ENCODE measurements around the gene PARS2. TPM values are rescaled to one million over a fixed set of nuclear protein-coding genes. Genes with fewer than 3 reads are reported as not detected.

The PARS2 gene
- total RNA-seq, 8 experiments from 2014 or later: 4.4 to 11.3 (median 8.4) TPM

- no peak for ATAC-seq (replicated peaks in 6 of 8)
- in situ Hi-C loops (cut with MboI; ENCODE audit: low pct_unique_long_range_greater_than_20kb in 2 of 9, low sequenced_read_pairs in 9 of 9, unreplicated experiment in 9 of 9): no loop called here
- H3K27ac ChIP-seq: no peak overlapping the region
- WGBS, 10 experiments: 70 to 100% (median 95%) methylated on average over 2 to 12 of the region's 20 CpGs; no CpG with 5 or more reads in 1 of the 10 experiments
- H3K4me1 ChIP-seq (replicated peaks in 1 of 2): peaks cover 6% of the 10 kb centered on the region in 2 donors
- no peak overlapping the region for H3K4me3 ChIP-seq
These were observed 5.5 kb downstream of the PARS2 start for GRCh38 chr1:54758678-54759348.

DNA sequence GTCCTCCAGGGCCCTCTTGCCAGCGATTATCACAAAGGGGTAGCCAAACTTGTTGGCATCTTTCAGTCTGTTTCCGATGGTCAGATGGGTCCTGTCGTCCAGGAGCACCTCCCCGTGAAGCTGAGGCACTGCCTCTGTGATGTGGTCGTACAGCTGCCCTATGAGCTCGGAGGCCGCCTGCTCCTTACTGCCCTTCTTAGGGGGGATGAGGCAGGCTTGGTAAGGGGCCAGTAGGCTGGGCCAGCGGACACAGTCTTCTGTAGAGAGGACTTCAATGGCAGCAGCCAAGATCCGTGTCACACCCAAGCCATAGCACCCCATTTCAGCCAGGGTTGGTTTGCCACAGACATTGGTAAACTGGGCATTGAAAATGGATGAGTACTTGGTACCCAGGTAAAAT, 6.5 kb downstream of the PARS2 start:
- Histone ChIP-seq H3K27ac (no peak overlapping the region), H3K4me3 (no peak overlapping the region), H3K4me1 (replicated peaks in 1 of 2) (peaks cover 0 to under 1% of the 10 kb centered on the region in 2 donors)
- no peak for ATAC-seq (replicated peaks in 6 of 8)
- in situ Hi-C loops (cut with MboI; ENCODE audit: low pct_unique_long_range_greater_than_20kb in 2 of 9, low sequenced_read_pairs in 9 of 9, unreplicated experiment in 9 of 9): no loop called here
- 97 to 100% methylated on average over 3 to 8 of the region's 9 CpGs; no CpG with 5 or more reads in 8 of the 10 experiments for WGBS, 10 experiments

DNA sequence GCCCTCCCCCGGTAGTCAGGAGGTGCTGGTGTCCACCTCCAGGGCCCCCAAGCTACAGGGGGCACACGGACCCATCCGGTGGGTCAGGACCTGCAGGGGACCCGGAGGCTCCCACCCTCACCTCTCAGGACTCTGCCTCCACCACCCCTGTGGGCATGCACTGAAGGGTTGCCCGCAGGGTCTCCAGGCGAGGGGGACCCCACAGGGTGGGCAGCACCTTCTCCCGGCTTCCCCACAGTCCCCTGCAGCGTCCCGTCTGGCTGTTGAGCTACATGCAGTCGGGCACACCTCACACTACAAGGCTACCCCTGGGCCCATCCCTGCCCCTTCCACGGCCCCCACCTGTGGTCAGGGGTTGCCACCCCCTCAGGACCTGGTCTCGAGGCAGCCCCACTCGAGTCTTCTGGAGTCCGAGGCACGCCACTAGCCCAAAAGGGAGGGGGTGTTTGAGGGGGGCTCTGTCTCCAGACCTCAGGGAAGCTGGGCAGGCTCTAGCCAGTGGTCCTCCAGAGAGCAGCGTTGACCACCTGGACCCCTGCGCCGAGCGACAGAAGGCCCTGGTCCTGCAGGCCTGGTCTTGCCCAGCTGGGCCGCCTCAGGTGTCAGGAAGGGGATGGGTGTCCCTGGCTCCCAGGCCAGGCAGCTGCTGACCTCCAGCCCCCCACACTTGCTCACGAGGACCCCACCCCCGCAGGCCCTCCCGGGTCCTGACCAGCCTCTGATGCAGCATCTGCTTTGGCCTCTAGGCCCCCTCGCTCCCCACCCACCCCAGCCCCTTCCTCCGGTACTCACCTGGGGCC, 9.6 kb downstream of the PARS2 start:
- in situ Hi-C loops (cut with MboI; ENCODE audit: low pct_unique_long_range_greater_than_20kb in 2 of 9, low sequenced_read_pairs in 9 of 9, unreplicated experiment in 9 of 9): no loop called here
- peak in 3 of 8 experiments; percentile 16 to 29 (median 24) for ATAC-seq (replicated peaks in 6 of 8)
- Histone ChIP-seq H3K4me3 (no peak overlapping the region), H3K4me1 (replicated peaks in 1 of 2) (no peaks in the 10 kb centered on the region), H3K27ac (no peak overlapping the region)
- WGBS, 10 experiments: 92 to 100% (median 95%) methylated on average over 1 to 6 of the region's 25 CpGs; no CpG with 5 or more reads in 7 of the 10 experiments

- Histone ChIP-seq H3K4me3 (no peak overlapping the region), H3K4me1 (replicated peaks in 1 of 2) (no peaks in the 10 kb centered on the region), H3K27ac (no peak overlapping the region)
- in situ Hi-C loops (cut with MboI; ENCODE audit: low pct_unique_long_range_greater_than_20kb in 2 of 9, low sequenced_read_pairs in 9 of 9, unreplicated experiment in 9 of 9): no loop called here
- peak in 1 of 8 experiments; percentile 12 for ATAC-seq (replicated peaks in 6 of 8)
- 89 to 93% (median 90%) methylated on average over 2 to 6 of the region's 22 CpGs; no CpG with 5 or more reads in 7 of the 10 experiments for WGBS, 10 experiments
These were observed 10.3 kb downstream of the PARS2 start for GRCh38 chr1:54754045-54754444.

GRCh38 chr1:54751426-54751825, 12.9 kb downstream of the PARS2 start:
- 0 to 71% (median 40%) methylated on average over 1 to 4 of the region's 4 CpGs for WGBS, 10 experiments
- in situ Hi-C loops (cut with MboI; ENCODE audit: low pct_unique_long_range_greater_than_20kb in 2 of 9, low sequenced_read_pairs in 9 of 9, unreplicated experiment in 9 of 9): no loop called here
- no peak for ATAC-seq (replicated peaks in 6 of 8)
- Histone ChIP-seq H3K27ac (no peak overlapping the region), H3K4me3 (no peak overlapping the region), H3K4me1 (replicated peaks in 1 of 2) (no peaks in the 10 kb centered on the region)

DNA sequence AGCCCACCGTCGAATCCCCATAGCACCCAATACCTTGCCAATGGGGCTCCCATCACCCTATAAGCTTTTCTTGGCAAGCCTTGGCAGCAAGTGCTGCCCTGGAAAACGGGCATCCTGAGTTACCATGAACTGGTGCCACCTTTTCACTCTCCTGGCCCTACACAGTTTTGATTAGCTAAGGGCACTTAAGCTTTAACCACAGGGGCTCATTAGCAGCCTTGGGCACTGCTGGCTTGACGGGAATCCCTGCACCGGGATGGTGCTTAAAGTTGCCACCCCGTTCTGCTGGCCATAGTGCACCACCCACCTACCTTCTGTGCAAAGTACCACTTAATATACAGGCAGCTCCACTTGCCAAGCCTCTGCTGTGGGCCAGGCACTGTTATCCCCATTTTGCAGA, 13.7 kb downstream of the PARS2 start:
- 0 to 100% (median 81%) methylated on average over 1 to 6 of the region's 6 CpGs; no CpG with 5 or more reads in 4 of the 10 experiments for WGBS, 10 experiments
- H3K4me3 ChIP-seq: no peak overlapping the region
- no peak overlapping the region for H3K27ac ChIP-seq
- in situ Hi-C loops (cut with MboI; ENCODE audit: low pct_unique_long_range_greater_than_20kb in 2 of 9, low sequenced_read_pairs in 9 of 9, unreplicated experiment in 9 of 9): no loop called here
- ATAC-seq (replicated peaks in 6 of 8): no peak
- no peaks in the 10 kb centered on the region for H3K4me1 ChIP-seq (replicated peaks in 1 of 2)

- in situ Hi-C loops (cut with MboI; ENCODE audit: low pct_unique_long_range_greater_than_20kb in 2 of 9, low sequenced_read_pairs in 9 of 9, unreplicated experiment in 9 of 9): no loop called here
- WGBS, 10 experiments: 0 to 100% (median 68%) methylated on average over 1 to 2 of the region's 14 CpGs; no CpG with 5 or more reads in 6 of the 10 experiments
- ATAC-seq (replicated peaks in 6 of 8): no peak
These were observed 16.1 kb downstream of the PARS2 start for GRCh38 chr1:54748094-54748835.

DNA sequence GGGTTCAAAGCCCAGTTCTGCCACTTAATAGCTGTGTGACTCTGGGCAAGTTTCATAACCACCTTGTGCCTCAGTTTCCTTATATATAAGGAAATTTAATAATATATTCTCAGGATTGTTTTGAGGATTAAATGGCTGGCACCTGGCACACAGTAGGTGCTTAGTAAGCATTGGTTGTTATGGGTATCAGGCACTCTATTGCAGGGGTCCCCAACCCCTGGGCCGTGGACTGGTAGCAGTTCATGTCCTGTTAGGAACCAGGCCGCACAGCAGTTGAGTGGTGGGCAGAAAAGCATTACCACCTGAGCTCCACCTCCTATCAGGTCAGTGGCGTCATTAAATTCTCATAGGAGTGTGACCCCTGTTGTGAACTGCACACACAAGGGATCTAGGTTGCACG, 18.5 kb downstream of the PARS2 start:
- 80 to 100% (median 95%) methylated on average over 1 to 4 of the region's 4 CpGs; no CpG with 5 or more reads in 2 of the 10 experiments for WGBS, 10 experiments
- Histone ChIP-seq H3K4me3 (no peak overlapping the region), H3K4me1 (replicated peaks in 1 of 2) (no peaks in the 10 kb centered on the region), H3K27ac (no peak overlapping the region)
- in situ Hi-C loops (cut with MboI; ENCODE audit: low pct_unique_long_range_greater_than_20kb in 2 of 9, low sequenced_read_pairs in 9 of 9, unreplicated experiment in 9 of 9): no loop called here
- no peak for ATAC-seq (replicated peaks in 6 of 8)

More at GRCh38 chr1:54748094-54748835, 16.1 kb downstream of the PARS2 start:
- Histone ChIP-seq H3K27ac (no peak overlapping the region), H3K4me1 (replicated peaks in 1 of 2) (no peaks in the 10 kb centered on the region), H3K4me3 (no peak overlapping the region)

DNA sequence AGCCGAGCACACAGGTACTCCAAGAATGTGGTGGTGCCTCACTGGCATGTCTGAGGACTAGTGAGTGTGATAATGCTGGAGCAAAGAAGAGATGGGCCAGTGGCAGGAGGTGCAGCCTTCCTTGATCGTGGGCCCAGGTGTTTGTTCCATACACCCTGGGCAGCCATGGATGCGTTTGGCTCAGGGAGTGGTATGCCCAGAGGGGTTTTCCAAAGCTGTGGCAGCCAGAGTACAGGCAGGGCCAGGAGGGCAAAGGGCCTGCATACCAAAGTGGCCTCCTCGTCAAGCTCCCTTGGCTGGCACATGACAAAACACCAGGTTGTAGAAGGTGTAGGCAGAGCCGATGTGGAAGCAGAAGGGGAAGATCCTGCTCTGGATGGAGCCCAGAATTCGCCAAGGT, 19.0 kb downstream of the PARS2 start:
- 87 to 100% (median 94%) methylated on average over 1 to 5 of the region's 6 CpGs; no CpG with 5 or more reads in 5 of the 10 experiments for WGBS, 10 experiments
- no peak for ATAC-seq (replicated peaks in 6 of 8)

GRCh38 chr1:54744696-54745095, 19.6 kb downstream of the PARS2 start:
- ATAC-seq (replicated peaks in 6 of 8): no peak
- no peak overlapping the region for H3K4me3 ChIP-seq
- no peaks in the 10 kb centered on the region for H3K4me1 ChIP-seq (replicated peaks in 1 of 2)
- WGBS, 10 experiments: 68 to 92% (median 71%) methylated on average over 1 to 2 of the region's 3 CpGs; no CpG with 5 or more reads in 7 of the 10 experiments
- in situ Hi-C loops (cut with MboI; ENCODE audit: low pct_unique_long_range_greater_than_20kb in 2 of 9, low sequenced_read_pairs in 9 of 9, unreplicated experiment in 9 of 9): no loop called here
- H3K27ac ChIP-seq: no peak overlapping the region

More for the DNA sequence above, 19.0 kb downstream of the PARS2 start:
- no peaks in the 10 kb centered on the region for H3K4me1 ChIP-seq (replicated peaks in 1 of 2)
- in situ Hi-C loops (cut with MboI; ENCODE audit: low pct_unique_long_range_greater_than_20kb in 2 of 9, low sequenced_read_pairs in 9 of 9, unreplicated experiment in 9 of 9): no loop called here
- no peak overlapping the region for H3K4me3 ChIP-seq
- H3K27ac ChIP-seq: no peak overlapping the region

DNA sequence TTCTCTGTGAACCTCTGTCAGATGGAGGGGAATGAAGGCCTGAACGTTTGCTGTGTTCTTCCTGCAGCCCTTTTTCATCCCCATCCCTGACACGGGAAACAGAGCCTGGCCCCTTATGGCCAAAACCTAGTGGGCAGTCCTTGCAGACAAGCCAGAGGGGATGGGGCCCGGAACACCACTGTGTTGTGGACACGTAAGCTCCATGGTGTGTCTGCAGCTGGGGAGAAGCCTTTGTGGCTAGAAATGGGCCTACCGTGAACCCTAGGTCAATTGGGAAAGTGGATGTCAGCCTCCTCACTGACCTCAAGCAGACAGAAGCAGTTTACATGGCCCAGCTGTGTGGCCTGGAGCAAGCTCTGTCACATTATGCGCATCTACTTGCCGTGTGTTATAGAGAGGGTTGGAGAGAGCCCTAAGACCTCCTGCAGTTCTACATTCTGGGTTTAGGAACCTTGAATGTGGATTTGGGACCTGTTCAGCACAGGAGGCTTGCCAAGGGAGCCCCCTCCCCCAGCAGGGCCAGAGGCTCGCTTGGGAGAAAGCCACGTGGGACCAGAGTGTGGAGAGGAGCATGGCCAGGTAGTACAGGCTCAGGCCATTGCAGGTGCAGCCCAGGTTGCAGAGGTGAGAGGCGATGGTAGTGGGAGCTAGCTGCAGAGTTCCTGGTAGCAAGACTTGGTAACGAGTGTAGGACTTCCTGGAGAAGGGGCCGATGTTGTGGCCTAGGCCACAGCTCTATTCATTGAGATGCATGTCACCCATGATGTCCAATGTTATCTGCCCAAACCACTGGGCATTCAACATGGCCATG, 20.7 kb downstream of the PARS2 start:
- H3K4me3 ChIP-seq: no peak overlapping the region
- 47 to 64% (median 61%) methylated on average over 3 to 9 of the region's 12 CpGs; no CpG with 5 or more reads in 5 of the 10 experiments for WGBS, 10 experiments
- H3K4me1 ChIP-seq (replicated peaks in 1 of 2): no peaks in the 10 kb centered on the region
- ATAC-seq (replicated peaks in 6 of 8): peak in 5 of 8 experiments; percentile 12 to 93 (median 85)
- in situ Hi-C loops (cut with MboI; ENCODE audit: low pct_unique_long_range_greater_than_20kb in 2 of 9, low sequenced_read_pairs in 9 of 9, unreplicated experiment in 9 of 9): no loop called here
- H3K27ac ChIP-seq: no peak overlapping the region

DNA sequence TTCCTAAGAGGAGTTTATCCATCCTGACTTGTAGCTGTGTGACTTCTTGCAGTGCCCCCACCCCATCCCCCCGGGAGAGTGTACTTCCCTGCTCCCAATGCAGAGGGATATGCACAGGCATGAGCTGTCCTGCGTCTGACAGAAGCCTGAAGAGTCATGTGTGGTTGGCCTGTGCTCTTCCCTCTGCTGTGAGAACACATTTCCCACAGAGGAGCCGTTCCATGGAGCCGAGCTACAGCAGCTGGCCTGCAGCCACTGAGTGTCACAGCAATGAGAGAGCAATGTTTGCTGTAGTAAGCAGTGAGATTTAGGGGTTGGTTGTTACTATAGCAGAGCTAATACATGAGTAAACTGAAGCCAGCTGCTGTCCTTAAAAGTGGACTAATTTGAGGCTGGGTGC, 22.0 kb downstream of the PARS2 start:
- no peak overlapping the region for H3K4me3 ChIP-seq
- no peak overlapping the region for H3K27ac ChIP-seq
- in situ Hi-C loops (cut with MboI; ENCODE audit: low pct_unique_long_range_greater_than_20kb in 2 of 9, low sequenced_read_pairs in 9 of 9, unreplicated experiment in 9 of 9): no loop called here
- ATAC-seq (replicated peaks in 6 of 8): peak in 5 of 8 experiments; percentile 15 to 97 (median 50)
- no peaks in the 10 kb centered on the region for H3K4me1 ChIP-seq (replicated peaks in 1 of 2)
- 45 to 100% (median 83%) methylated on average over 1 to 2 of the region's 4 CpGs; no CpG with 5 or more reads in 5 of the 10 experiments for WGBS, 10 experiments

Data from motor neuron (in vitro differentiated cells).